Astrocyte (in vitro differentiated cells and primary cell): ENCODE results near the gene ANO8.

Experiments used
- CTCF ChIP-seq: IDR thresholded peaks from 2 replicates; pipeline ENCODE4 v1.5.1; 2011; ENCODE audit warnings: low read depth, mild to moderate bottlenecking, inconsistent platforms, low read length, moderate library complexity; ENCODE audit not compliant: insufficient read depth
- EZH2 ChIP-seq: IDR thresholded peaks from 2 replicates; pipeline ENCODE4 v1.6.1; 2012; ENCODE audit warnings: mild to moderate bottlenecking, low read length, inconsistent platforms; ENCODE audit not compliant: insufficient read depth

GRCh38 chr19:17339088-17339741 lies 4.6 kb upstream of the ANO8 start:
- no peak for TF ChIP-seq EZH2
- no peak for TF ChIP-seq CTCF
